GM12878 (cell line): ENCODE data around the gene FAM222B. TPM values are rescaled to one million over a fixed set of nuclear protein-coding genes. Genes with fewer than 3 reads are reported as not detected.
"Not testable (repeated sequence)": the region's sequence is repeated elsewhere in the genome, so short reads cannot be mapped to it uniquely, and the experiment has no call there.

ENCODE experiments used
- ATAC-seq: fragments of 200-7000 bp; cut with Tn5 transposase; 3 replicates; pipeline ENCODE4 v1.9.1; 2020; ENCODE audit warnings: mild to moderate bottlenecking, moderate library complexity
- BruUV-seq: library from RNA; stranded (reverse); fragments of 400-500 nt; replicated peaks from 2 replicates; lab custom pipeline; 2021; lab: Mats Ljungman, UMichigan
- CTCF ChIA-PET: fragments of 300-600 bp; sonication (Branson Sonifier 250); formaldehyde crosslinking; extraction: SDS; loops from one replicate; lab custom pipeline; 2021; ENCODE audit warnings: inconsistent platforms; lab: Yijun Ruan, JAX
- POLR2A ChIA-PET: fragments of 350-600 bp; formaldehyde crosslinking; extraction: SDS; loops from one replicate; lab custom pipeline; 2021; ENCODE audit warnings: inconsistent platforms; lab: Charles Lee
- RAD21 ChIA-PET: fragments of 300-600 bp; sonication (Branson Sonifier 250); formaldehyde crosslinking; loops from one replicate; lab custom pipeline; 2023; ENCODE audit warnings: antibody characterized with exemption; ENCODE audit not compliant: unreplicated experiment; lab: Charles Lee
- SMC1A ChIA-PET: fragments of 300-600 bp; sonication (Branson Sonifier 250); formaldehyde crosslinking; loops from one replicate; lab custom pipeline; 2023; ENCODE audit not compliant: unreplicated experiment, uncharacterized antibody; lab: Charles Lee
- DNase-seq: peaks from one replicate; pipeline ENCODE4 v3.0.0-alpha.2; 2011; ENCODE audit warnings: low read depth, low spot score
- FAIRE-seq: peaks from 3 replicates; lab custom pipeline; 2011; peaks lifted over from hg19 to GRCh38; lab: Jason Lieb, UNC
- H2AFZ ChIP-seq: 2 replicates; pipeline ENCODE4 v1.6.0; 2011; ENCODE audit warnings: low read depth, low read length, control low read depth; ENCODE audit not compliant: control insufficient read depth
- H3K27ac ChIP-seq: 2 replicates; pipeline ENCODE4 v1.5.1; 2011; ENCODE audit warnings: control low read depth; ENCODE audit not compliant: control insufficient read depth, insufficient read depth
- H3K27me3 ChIP-seq, 2 experiments: replicated peaks in 1 of 2; 2 replicates each; pipeline versions ENCODE4 v1.6.0 to v1.6.1; 2011; ENCODE audit warnings: low read length in 1 of 2; ENCODE audit not compliant: control insufficient read depth in 2 of 2, insufficient read depth in 2 of 2
- H3K36me3 ChIP-seq, 2 experiments: 2 replicates each; pipeline ENCODE4 v1.5.1; 2011; ENCODE audit warnings: low read length in 1 of 2; ENCODE audit not compliant: control insufficient read depth in 2 of 2, insufficient read depth in 2 of 2
- H3K4me1 ChIP-seq: 2 replicates; pipeline ENCODE4 v1.6.1; 2011; ENCODE audit warnings: mild to moderate bottlenecking, low read length, moderate library complexity, mixed read lengths; ENCODE audit not compliant: control insufficient read depth, insufficient read depth
- H3K4me2 ChIP-seq: 2 replicates; pipeline ENCODE4 v1.6.0; 2011; ENCODE audit warnings: control low read depth; ENCODE audit not compliant: control insufficient read depth, insufficient read depth
- H3K4me3 ChIP-seq: fragments of 200-600 bp; sonication (generic); 2 replicates; pipeline ENCODE4 v1.5.1; 2016
- H3K79me2 ChIP-seq: 2 replicates; pipeline ENCODE4 v1.6.0; 2011; ENCODE audit warnings: low read length; ENCODE audit not compliant: control insufficient read depth, insufficient read depth
- H3K9ac ChIP-seq: 2 replicates; pipeline ENCODE4 v1.8.0; 2011; ENCODE audit warnings: low read length, control low read depth, mixed read lengths; ENCODE audit not compliant: control insufficient read depth, insufficient read depth
- H3K9me3 ChIP-seq: replicated peaks from 3 replicates; pipeline ENCODE4 v1.5.1; 2011; ENCODE audit warnings: mild to moderate bottlenecking, low read length; ENCODE audit not compliant: control insufficient read depth, insufficient read depth
- H4K20me1 ChIP-seq: 2 replicates; pipeline ENCODE4 v1.6.0; 2011; ENCODE audit not compliant: control insufficient read depth, insufficient read depth
- RAD51 ChIP-seq: fragments of 450-650 bp; IDR thresholded peaks from 2 replicates; pipeline ENCODE4 v1.6.1; 2016; ENCODE audit warnings: moderate library complexity, mild to moderate bottlenecking, inconsistent platforms
- TAF1 ChIP-seq: IDR thresholded peaks from 2 replicates; pipeline ENCODE4 v1.6.1; 2011; ENCODE audit warnings: mild to moderate bottlenecking, low read depth, low read length, borderline replicate concordance
- TBL1XR1 ChIP-seq: IDR thresholded peaks from 2 replicates; pipeline ENCODE4 v1.6.1; 2012; ENCODE audit warnings: low read depth, low read length, improper control_type of control experiment
- YY1 ChIP-seq: IDR thresholded peaks from 2 replicates; pipeline ENCODE4 v1.6.1; 2011; ENCODE audit warnings: low read depth, mild to moderate bottlenecking, low read length
- WGBS: methylation state at CpG from one replicate; pipeline ENCODE4 v1.1.6; 2016; ENCODE audit warnings: low lambda C conversion rate; ENCODE audit not compliant: insufficient replicate concordance, insufficient coverage; ENCODE audit errors: missing lambda C conversion rate; 5-methylcytosine and 5-hydroxymethylcytosine counted together
- in situ Hi-C: fragments of 300-500 bp; cut with MboI; formaldehyde crosslinking; loops from 9 replicates; pipeline ENCODE4 v1.14.3; 2018; ENCODE audit warnings: mixed read lengths
- intact Hi-C: fragments of 100-400 bp; cut with micrococcal nuclease; formaldehyde crosslinking; loops from one replicate; pipeline ENCODE4 v1.14.2; 2022; ENCODE audit not compliant: unreplicated experiment
- polyA plus RNA-seq, 11 experiments: library from polyadenylated mRNA; depleted of rRNA in 4 of 11; unstranded in 6 of 11; stranded (reverse) in 5 of 11; fragments of >200 nt; fragmentation: Nextera tagmentation in 4 of 11; fragmentation: Illumina TruSeq in 1 of 11; extraction: Ambion mirVana in 4 of 11; extraction: Trizol in 1 of 11; gene quantifications; 1 replicate in 1 of 11; 2 replicates in 10 of 11; pipeline versions ENCODE4 v1.2.1 to v1.2.3, GENCODE V29; 2011 to 2016; ENCODE audit warnings: inconsistent platforms in 2 of 11, missing spikeins in 2 of 11, low read depth in 1 of 11
- total RNA-seq, 4 experiments: library from RNA; depleted of rRNA in 3 of 4; stranded (reverse); fragments of >200 nt in 3 of 4; fragmentation: Illumina TruSeq in 1 of 4; extraction: Trizol in 1 of 4; gene quantifications; 2 replicates each; pipeline versions ENCODE4 v1.2.1 to v1.2.3, GENCODE V29; 2013 to 2021
- TF ChIP-seq, protein P1 (sequence below): fragments of 150-350 bp; IDR thresholded peaks from 2 replicates; pipeline ENCODE4 v1.6.1; 2016; ENCODE audit warnings: low read depth, low read length

The FAM222B gene
- total and polyA plus RNA-seq, 10 of the 15 experiments (the other 5 are each of a cell fraction or from before 2014, with no cell fraction given), result 2.8 to 18.3 (median 6.4) TPM

GRCh38 chr17:28878158-28878910, 35.7 kb upstream of the FAM222B start:
- intact Hi-C loops, result no loop called here
- FAIRE-seq, result no peak
- TF ChIP-seq TBL1XR1, result no peak
- TF ChIP-seq, protein P1, sequence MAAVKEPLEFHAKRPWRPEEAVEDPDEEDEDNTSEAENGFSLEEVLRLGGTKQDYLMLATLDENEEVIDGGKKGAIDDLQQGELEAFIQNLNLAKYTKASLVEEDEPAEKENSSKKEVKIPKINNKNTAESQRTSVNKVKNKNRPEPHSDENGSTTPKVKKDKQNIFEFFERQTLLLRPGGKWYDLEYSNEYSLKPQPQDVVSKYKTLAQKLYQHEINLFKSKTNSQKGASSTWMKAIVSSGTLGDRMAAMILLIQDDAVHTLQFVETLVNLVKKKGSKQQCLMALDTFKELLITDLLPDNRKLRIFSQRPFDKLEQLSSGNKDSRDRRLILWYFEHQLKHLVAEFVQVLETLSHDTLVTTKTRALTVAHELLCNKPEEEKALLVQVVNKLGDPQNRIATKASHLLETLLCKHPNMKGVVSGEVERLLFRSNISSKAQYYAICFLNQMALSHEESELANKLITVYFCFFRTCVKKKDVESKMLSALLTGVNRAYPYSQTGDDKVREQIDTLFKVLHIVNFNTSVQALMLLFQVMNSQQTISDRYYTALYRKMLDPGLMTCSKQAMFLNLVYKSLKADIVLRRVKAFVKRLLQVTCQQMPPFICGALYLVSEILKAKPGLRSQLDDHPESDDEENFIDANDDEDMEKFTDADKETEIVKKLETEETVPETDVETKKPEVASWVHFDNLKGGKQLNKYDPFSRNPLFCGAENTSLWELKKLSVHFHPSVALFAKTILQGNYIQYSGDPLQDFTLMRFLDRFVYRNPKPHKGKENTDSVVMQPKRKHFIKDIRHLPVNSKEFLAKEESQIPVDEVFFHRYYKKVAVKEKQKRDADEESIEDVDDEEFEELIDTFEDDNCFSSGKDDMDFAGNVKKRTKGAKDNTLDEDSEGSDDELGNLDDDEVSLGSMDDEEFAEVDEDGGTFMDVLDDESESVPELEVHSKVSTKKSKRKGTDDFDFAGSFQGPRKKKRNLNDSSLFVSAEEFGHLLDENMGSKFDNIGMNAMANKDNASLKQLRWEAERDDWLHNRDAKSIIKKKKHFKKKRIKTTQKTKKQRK, result no peak
- TF ChIP-seq TAF1, result no peak
- no peak for TF ChIP-seq YY1
- TF ChIP-seq RAD51, result no peak
- TF ChIP-seq, all 136 proteins: peak for 0
- no peaks in the 10 kb centered on the region for H3K79me2 ChIP-seq
- RAD21 ChIA-PET, result interaction anchor here (1.0 to 3.0 kb wide), 6 partner anchors 10 to 152 kb away, joined by 3 to 22 read pairs (median 4); partner anchors contain the start of gene NEK8
- no peak for DNase-seq
- no peak overlapping the region for H3K27ac ChIP-seq
- ATAC-seq, result no peak
- H3K27me3 ChIP-seq, result no peaks in the 10 kb centered on the region
- no peak overlapping the region for H3K4me2 ChIP-seq
- CTCF ChIA-PET, result interaction anchor here (0.6 to 2.3 kb wide), 7 partner anchors 12 to 151 kb away, joined by 3 to 44 read pairs (median 3); partner anchors contain the start of gene TLCD1
- H3K4me1 ChIP-seq, result no peaks in the 10 kb centered on the region; the same call in 1 of the 2 replicates
- SMC1A ChIA-PET, result interaction anchor here (1.4 to 2.8 kb wide), 5 partner anchors 17 to 151 kb away, joined by 3 to 19 read pairs (median 6); partner anchors contain the start of genes ERAL1 and TLCD1
- no peaks in the 10 kb centered on the region for H4K20me1 ChIP-seq
- H3K36me3 ChIP-seq, result peaks cover 9 to 25% of the 10 kb centered on the region in 2 experiments; a peak in 3 of 4 replicates
- WGBS, result 71% methylated on average over 2 of the region's 2 CpGs
- in situ Hi-C loops, result loop anchor here (25.0 kb wide), 1 partner anchor 1391 kb away; no protein-coding TSS in a partner anchor
- no peak overlapping the region for H3K9ac ChIP-seq
- no TSS peak for BruUV-seq
- POLR2A ChIA-PET, result interaction anchor here (0.6 to 1.6 kb wide), 5 partner anchors 10 to 114 kb away, joined by 3 to 7 read pairs (median 4); no protein-coding TSS in a partner anchor
- H3K4me3 ChIP-seq, result no peak overlapping the region
- no peaks in the 10 kb centered on the region for H3K9me3 ChIP-seq
- H2AFZ ChIP-seq, result no peak overlapping the region

GRCh38 chr17:28877150-28877711, 34.6 kb upstream of the FAM222B start:
- ATAC-seq, FAIRE-seq, H3K79me2 ChIP-seq, H3K27me3 ChIP-seq, H3K4me1 ChIP-seq, BruUV-seq, H2AFZ ChIP-seq, H3K4me3 ChIP-seq, intact Hi-C loops, DNase-seq, H3K27ac ChIP-seq, H3K9me3 ChIP-seq, H3K9ac ChIP-seq, H4K20me1 ChIP-seq, H3K4me2 ChIP-seq: not testable (repeated sequence)
- ChIA-PET RAD21 (interaction anchor here (3.0 kb wide), 1 partner anchor 114 kb away, joined by 22 read pairs; no protein-coding TSS in a partner anchor), POLR2A (interaction anchor here (0.6 kb wide), 1 partner anchor 20 kb away, joined by 4 read pairs; no protein-coding TSS in a partner anchor), CTCF (interaction anchor here (0.6 to 1.0 kb wide), 3 partner anchors 22 to 112 kb away, joined by 3 to 4 read pairs (median 3); no protein-coding TSS in a partner anchor), SMC1A (interaction anchor here (0.7 to 2.8 kb wide), 3 partner anchors 15 to 113 kb away, joined by 3 to 19 read pairs (median 6); no protein-coding TSS in a partner anchor)
- in situ Hi-C loops, result loop anchor here (25.0 kb wide), 1 partner anchor 1390 kb away; no protein-coding TSS in a partner anchor
- H3K36me3 ChIP-seq, result peaks cover 6 to 24% of the 10 kb centered on the region in 2 experiments; a peak in 3 of 4 replicates
- 86% methylated on average over 6 of the region's 6 CpGs for WGBS
